Endodermal cell (in vitro differentiated cells): Measurements from ENCODE around the gene FAM131A. TPM values are rescaled to one million over a fixed set of nuclear protein-coding genes. Genes with fewer than 3 reads are reported as not detected.

Experiments used
- DNase-seq: peaks from one replicate; pipeline ENCODE4 v3.0.0-alpha.2; 2017
- H3K27ac ChIP-seq: 2 replicates; pipeline ENCODE4 v1.5.1; 2013; ENCODE audit warnings: mild to moderate bottlenecking, low read depth, low read length, moderate library complexity
- H3K27me3 ChIP-seq: 2 replicates; pipeline ENCODE4 v1.6.1; 2013; ENCODE audit warnings: mild to moderate bottlenecking, low read length, moderate library complexity; ENCODE audit not compliant: insufficient read depth, control insufficient read depth, poor library complexity, severe bottlenecking
- H3K36me3 ChIP-seq: 2 replicates; pipeline ENCODE4 v1.7.0; 2013; ENCODE audit warnings: mild to moderate bottlenecking, low read length, moderate library complexity; ENCODE audit not compliant: control insufficient read depth, insufficient read depth
- H3K4me1 ChIP-seq: one replicate; pipeline ENCODE4 v1.7.0; 2013; ENCODE audit warnings: low read length; ENCODE audit not compliant: control insufficient read depth, insufficient read depth
- H3K4me3 ChIP-seq: 2 replicates; pipeline ENCODE4 v1.5.1; 2013; ENCODE audit warnings: mild to moderate bottlenecking, low read length, moderate library complexity
- H3K9ac ChIP-seq: 2 replicates; pipeline ENCODE4 v1.6.1; 2013; ENCODE audit warnings: mild to moderate bottlenecking, low read length, moderate library complexity; ENCODE audit not compliant: poor library complexity, severe bottlenecking; ENCODE audit errors: extremely low read depth
- H3K9me3 ChIP-seq: 2 replicates; pipeline ENCODE4 v1.6.1; 2013; ENCODE audit warnings: mild to moderate bottlenecking, low read length, moderate library complexity; ENCODE audit not compliant: control insufficient read depth
- H3K27ac Mint-ChIP-seq: 2 replicates; pipeline ENCODE4 v1.8.0; 2020; ENCODE audit warnings: mixed read lengths
- H3K27me3 Mint-ChIP-seq: 2 replicates; pipeline ENCODE4 v1.8.0; 2021; ENCODE audit warnings: mild to moderate bottlenecking, mixed read lengths; ENCODE audit not compliant: insufficient read depth
- H3K36me3 Mint-ChIP-seq: 2 replicates; pipeline ENCODE4 v1.8.0; 2020; ENCODE audit warnings: low read depth, mixed read lengths
- H3K4me1 Mint-ChIP-seq: 2 replicates; pipeline ENCODE4 v1.8.0; 2020; ENCODE audit warnings: mixed read lengths
- H3K4me3 Mint-ChIP-seq: 2 replicates; pipeline ENCODE4 v1.8.0; 2020; ENCODE audit warnings: mild to moderate bottlenecking, moderate library complexity, mixed read lengths
- H3K9me3 Mint-ChIP-seq: 2 replicates; pipeline ENCODE4 v1.8.0; 2020; ENCODE audit warnings: mild to moderate bottlenecking, mixed read lengths
- WGBS, 2 experiments: methylation state at CpG; one replicate each; pipeline versions ENCODE4 v1.1.5 to v1.1.7; 2013; ENCODE audit warnings: missing lambda C conversion rate in 2 of 2, mixed read lengths in 1 of 2; ENCODE audit not compliant: insufficient coverage in 1 of 2, insufficient read length in 1 of 2; 5-methylcytosine and 5-hydroxymethylcytosine counted together
- total RNA-seq, 2 donors: library from RNA; stranded (reverse); fragmentation: NEBNext Ultra II Directional in 1 of 2; extraction: Animal tissue kit (Norgen Biotek cat#: 25700) in 1 of 2; gene quantifications; 2 replicates in 1 of 2; 3 replicates in 1 of 2; pipeline ENCODE4 v1.2.1, GENCODE V29; 2021
- TF ChIP-seq, protein P1 (sequence below): fragments of 200-600 bp; sonication (generic); conservative IDR thresholded peaks from 2 replicates; pipeline ENCODE4 v1.5.0; 2021; ENCODE audit warnings: antibody characterized with exemption, mild to moderate bottlenecking

The FAM131A gene
- total RNA-seq, 2 donors from 2014 or later, result 18.3 to 24.1 TPM

- peak within 1 kb of the TSS; percentile 86 for H3K4me3 Mint-ChIP-seq
- H3K4me1 Mint-ChIP-seq, result peaks cover 27% of the 10 kb centered on the region
- Histone ChIP-seq H3K4me1 (no peaks in the 10 kb centered on the region), H3K36me3 (peaks cover 39% of the 10 kb centered on the region), H3K27ac (peak within 1 kb of the TSS; percentile 100), H3K9me3 (no peaks in the 10 kb centered on the region), H3K27me3 (no peaks in the 10 kb centered on the region), H3K9ac (peak within 1 kb of the TSS; percentile 99), H3K4me3 (peak within 1 kb of the TSS; percentile 97)
- no peak for DNase-seq
- H3K36me3 Mint-ChIP-seq, result peaks cover 35% of the 10 kb centered on the region
- WGBS, 2 experiments, result 0% methylated on average over 2 to 56 of the region's 56 CpGs
- peaks cover 2% of the 10 kb centered on the region for H3K27me3 Mint-ChIP-seq
- TF ChIP-seq, protein P1, sequence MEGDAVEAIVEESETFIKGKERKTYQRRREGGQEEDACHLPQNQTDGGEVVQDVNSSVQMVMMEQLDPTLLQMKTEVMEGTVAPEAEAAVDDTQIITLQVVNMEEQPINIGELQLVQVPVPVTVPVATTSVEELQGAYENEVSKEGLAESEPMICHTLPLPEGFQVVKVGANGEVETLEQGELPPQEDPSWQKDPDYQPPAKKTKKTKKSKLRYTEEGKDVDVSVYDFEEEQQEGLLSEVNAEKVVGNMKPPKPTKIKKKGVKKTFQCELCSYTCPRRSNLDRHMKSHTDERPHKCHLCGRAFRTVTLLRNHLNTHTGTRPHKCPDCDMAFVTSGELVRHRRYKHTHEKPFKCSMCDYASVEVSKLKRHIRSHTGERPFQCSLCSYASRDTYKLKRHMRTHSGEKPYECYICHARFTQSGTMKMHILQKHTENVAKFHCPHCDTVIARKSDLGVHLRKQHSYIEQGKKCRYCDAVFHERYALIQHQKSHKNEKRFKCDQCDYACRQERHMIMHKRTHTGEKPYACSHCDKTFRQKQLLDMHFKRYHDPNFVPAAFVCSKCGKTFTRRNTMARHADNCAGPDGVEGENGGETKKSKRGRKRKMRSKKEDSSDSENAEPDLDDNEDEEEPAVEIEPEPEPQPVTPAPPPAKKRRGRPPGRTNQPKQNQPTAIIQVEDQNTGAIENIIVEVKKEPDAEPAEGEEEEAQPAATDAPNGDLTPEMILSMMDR, result no peak
- no peaks in the 10 kb centered on the region for H3K9me3 Mint-ChIP-seq
- H3K27ac Mint-ChIP-seq, result peak within 1 kb of the TSS; percentile 92
These were observed 24.1 kb downstream of the FAM131A start, which contains the start of the genes CLCN2 and POLR2H for GRCh38 chr3:184361532-184361931. TSS of gene CLCN2 (minus strand) at chr3:184361605. CDS start at chr3:184361479, 126 bp downstream. TSS of gene POLR2H (plus strand) at chr3:184361710. CDS start at chr3:184363493, 1,783 bp downstream.

GRCh38 chr3:184361932-184362667 is 24.7 kb downstream of the FAM131A start:
- H3K9ac ChIP-seq, result peak overlapping the region; percentile 99
- H3K27ac Mint-ChIP-seq, result peak overlapping the region; percentile 92
- no peaks in the 10 kb centered on the region for H3K27me3 ChIP-seq
- peak overlapping the region; percentile 86 for H3K4me3 Mint-ChIP-seq
- peaks cover 27% of the 10 kb centered on the region for H3K4me1 Mint-ChIP-seq
- 0% methylated on average over 9 to 38 of the region's 38 CpGs for WGBS, 2 experiments
- no peaks in the 10 kb centered on the region for H3K9me3 Mint-ChIP-seq
- peaks cover 41% of the 10 kb centered on the region for H3K36me3 ChIP-seq
- TF ChIP-seq, protein P1, result no peak
- H3K4me1 ChIP-seq, result no peaks in the 10 kb centered on the region
- peak overlapping the region; percentile 100 for H3K27ac ChIP-seq
- peak; percentile 88 for DNase-seq
- peak overlapping the region; percentile 97 for H3K4me3 ChIP-seq
- H3K9me3 ChIP-seq, result no peaks in the 10 kb centered on the region
- H3K27me3 Mint-ChIP-seq, result peaks cover 2% of the 10 kb centered on the region
- H3K36me3 Mint-ChIP-seq, result peaks cover 35% of the 10 kb centered on the region

- peaks cover 2% of the 10 kb centered on the region for H3K27me3 Mint-ChIP-seq
- peaks cover 27% of the 10 kb centered on the region for H3K4me1 Mint-ChIP-seq
- TF ChIP-seq, protein P1, result peak; percentile 68
- peak overlapping the region; percentile 96 for H3K27ac Mint-ChIP-seq
- peak overlapping the region; percentile 86 for H3K4me3 Mint-ChIP-seq
- peaks cover 41% of the 10 kb centered on the region for H3K36me3 Mint-ChIP-seq
- DNase-seq, result peak; percentile 98
- H3K9me3 Mint-ChIP-seq, result no peaks in the 10 kb centered on the region
- H3K27me3 ChIP-seq, result no peaks in the 10 kb centered on the region
- no peaks in the 10 kb centered on the region for H3K9me3 ChIP-seq
- H3K27ac ChIP-seq, result peak overlapping the region; percentile 100
- peaks cover 42% of the 10 kb centered on the region for H3K36me3 ChIP-seq
- H3K4me3 ChIP-seq, result peak overlapping the region; percentile 97
- 0% methylated on average over 29 to 68 of the region's 68 CpGs for WGBS, 2 experiments
- peak overlapping the region; percentile 99 for H3K9ac ChIP-seq
- H3K4me1 ChIP-seq, result no peaks in the 10 kb centered on the region
These were observed 25.5 kb downstream of the FAM131A start for GRCh38 chr3:184362668-184363546.
